HepG2 (cell line): ENCODE results near the gene CUTC. TPM values are rescaled to one million over a fixed set of nuclear protein-coding genes. Genes with fewer than 3 reads are reported as not detected.

Experiments used
- ELF1 ChIP-seq: sonication (generic); formaldehyde crosslinking; IDR thresholded peaks from 2 replicates; pipeline ENCODE4 v1.4.0; 2020; ENCODE audit warnings: missing genetic modification reagents
- GPN1 ChIP-seq: sonication (generic); formaldehyde crosslinking; IDR thresholded peaks from 2 replicates; pipeline ENCODE4 v1.5.1; 2020; ENCODE audit warnings: missing genetic modification reagents, borderline replicate concordance
- HNRNPL ChIP-seq: fragments of 200-400 bp; formaldehyde crosslinking; IDR thresholded peaks from 2 replicates; pipeline ENCODE4 v1.6.1; 2017; ENCODE audit warnings: mild to moderate bottlenecking, low read depth, low read length
- HOXA7 ChIP-seq: sonication (generic); formaldehyde crosslinking; IDR thresholded peaks from 2 replicates; pipeline ENCODE4 v1.8.1; 2022; ENCODE audit warnings: mild to moderate bottlenecking, missing genetic modification reagents, moderate library complexity
- HOXA9 ChIP-seq: sonication (generic); formaldehyde crosslinking; IDR thresholded peaks from 2 replicates; pipeline ENCODE4 v1.8.1; 2022; ENCODE audit warnings: missing genetic modification reagents, mild to moderate bottlenecking, moderate library complexity, borderline replicate concordance
- LCORL ChIP-seq, 2 experiments: fragments of 450-650 bp in 1 of 2; sonication (generic) in 1 of 2; formaldehyde crosslinking in 1 of 2; IDR thresholded peaks; 2 replicates each; pipeline versions ENCODE4 v1.5.0 to v1.6.1; 2017 to 2020; ENCODE audit warnings: antibody characterized with exemption in 1 of 2, missing genetic modification reagents in 1 of 2
- PLRG1 ChIP-seq: fragments of 450-650 bp; conservative IDR thresholded peaks from 2 replicates; pipeline ENCODE4 v1.6.1; 2016
- POGZ ChIP-seq: sonication (generic); formaldehyde crosslinking; IDR thresholded peaks from 2 replicates; pipeline ENCODE4 v1.4.0; 2020; ENCODE audit warnings: mild to moderate bottlenecking, missing genetic modification reagents
- ZFP36L2 ChIP-seq: sonication (generic); formaldehyde crosslinking; IDR thresholded peaks from 2 replicates; pipeline ENCODE4 v1.4.0; 2020; ENCODE audit warnings: missing genetic modification reagents
- ZFP41 ChIP-seq: sonication (generic); formaldehyde crosslinking; IDR thresholded peaks from 2 replicates; pipeline ENCODE4 v1.4.0; 2020; ENCODE audit warnings: mild to moderate bottlenecking, missing genetic modification reagents, borderline replicate concordance
- ZNF17 ChIP-seq: sonication (generic); formaldehyde crosslinking; IDR thresholded peaks from 2 replicates; pipeline ENCODE4 v1.5.0; 2020; ENCODE audit warnings: mild to moderate bottlenecking, missing genetic modification reagents
- ZNF326 ChIP-seq: sonication (generic); formaldehyde crosslinking; IDR thresholded peaks from 2 replicates; pipeline ENCODE4 v1.4.0; 2020; ENCODE audit warnings: missing genetic modification reagents, borderline replicate concordance
- ZSCAN29 ChIP-seq: sonication (generic); formaldehyde crosslinking; conservative IDR thresholded peaks from 2 replicates; pipeline ENCODE4 v1.4.0; 2020; ENCODE audit warnings: mild to moderate bottlenecking, missing genetic modification reagents
- polyA plus RNA-seq, 8 experiments: library from polyadenylated mRNA; depleted of rRNA in 3 of 8; stranded (reverse) in 7 of 8; unstranded in 1 of 8; fragments of >200 nt; fragmentation: Illumina TruSeq in 4 of 8; extraction: Trizol in 4 of 8; gene quantifications; 2 replicates each; pipeline versions ENCODE4 v1.2.1 to v1.2.3, GENCODE V29; 2011 to 2016; ENCODE audit warnings: low read depth in 4 of 8, missing spikeins in 1 of 8, mixed read lengths in 1 of 8; ENCODE audit not compliant: insufficient read depth in 1 of 8
- total RNA-seq, 5 experiments: library from RNA; depleted of rRNA; stranded (reverse); fragments of >200 nt; fragmentation: Illumina TruSeq; extraction: Trizol; gene quantifications; 2 replicates each; pipeline ENCODE4 v1.2.3, GENCODE V29; 2016; ENCODE audit warnings: low read depth in 1 of 5
- TF ChIP-seq, protein P1 (sequence below): sonication (generic); formaldehyde crosslinking; IDR thresholded peaks from 2 replicates; pipeline ENCODE4 v1.4.0; 2020; ENCODE audit warnings: missing genetic modification reagents
- TF ChIP-seq, protein P2 (sequence below): sonication (generic); formaldehyde crosslinking; IDR thresholded peaks from 2 replicates; pipeline ENCODE4 v1.4.0; 2020; ENCODE audit warnings: missing genetic modification reagents, borderline replicate concordance
- TF ChIP-seq, protein P3 (sequence below): sonication (generic); formaldehyde crosslinking; IDR thresholded peaks from 2 replicates; pipeline ENCODE4 v1.4.0; 2020; ENCODE audit warnings: missing genetic modification reagents, borderline replicate concordance
- TF ChIP-seq, protein P4 (sequence below): sonication (generic); formaldehyde crosslinking; conservative IDR thresholded peaks from 2 replicates; pipeline ENCODE4 v1.8.1; 2023; ENCODE audit warnings: missing genetic modification reagents
- TF ChIP-seq, protein P5 (sequence below): IDR thresholded peaks from 2 replicates; pipeline ENCODE4 v1.6.1; 2018; ENCODE audit warnings: missing genetic modification reagents, mild to moderate bottlenecking, missing compliant biosample characterization
- TF ChIP-seq, protein P6 (sequence below): sonication (generic); formaldehyde crosslinking; IDR thresholded peaks from 2 replicates; pipeline ENCODE4 v1.8.1; 2022; ENCODE audit warnings: mild to moderate bottlenecking, missing genetic modification reagents

Gene CUTC
- total and polyA plus RNA-seq, 2 of the 13 experiments (the other 11 are each of a cell fraction or from before 2014, with no cell fraction given) = 22.3 to 25.8 TPM

DNA sequence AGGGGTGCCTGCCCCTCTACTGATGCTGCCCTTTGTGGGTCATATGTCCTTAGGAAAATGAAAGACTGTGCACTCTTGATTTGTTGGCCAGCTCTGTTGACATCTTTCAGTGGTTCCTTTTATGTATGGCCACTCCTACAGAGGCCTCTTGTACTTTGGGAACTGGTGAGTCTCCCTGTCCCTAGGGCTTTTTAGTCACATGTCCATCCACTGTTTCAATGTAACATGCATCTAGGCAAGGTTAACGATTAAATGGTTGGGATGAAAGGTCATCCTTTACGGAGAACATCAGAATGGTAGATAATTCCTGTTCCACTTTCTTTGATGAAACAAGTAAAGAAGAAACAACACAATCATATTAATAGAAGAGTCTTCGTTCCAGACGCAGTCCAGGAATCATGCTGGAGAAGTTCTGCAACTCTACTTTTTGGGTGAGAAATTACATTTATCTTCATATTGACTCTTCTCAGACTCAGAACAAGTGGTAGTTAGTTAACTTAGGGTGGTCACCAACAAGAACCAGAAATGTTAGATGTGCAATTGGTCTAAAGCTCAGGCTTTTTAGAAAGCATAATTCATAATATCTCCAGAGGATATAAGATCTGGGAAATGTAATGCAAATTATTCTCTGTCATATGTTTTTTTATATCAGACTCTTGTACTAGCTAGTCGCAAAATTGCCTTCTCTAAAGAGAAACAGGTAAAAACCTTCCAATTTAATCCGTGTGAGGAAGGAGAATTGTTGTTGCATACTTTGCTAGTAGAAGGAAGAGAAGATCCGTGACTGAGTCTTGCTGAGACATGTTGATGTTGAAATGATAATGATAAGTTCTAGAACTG, 50.6 kb downstream of the CUTC start, which contains the start of gene ABCC2 (continued):
- TF ChIP-seq, protein P1, sequence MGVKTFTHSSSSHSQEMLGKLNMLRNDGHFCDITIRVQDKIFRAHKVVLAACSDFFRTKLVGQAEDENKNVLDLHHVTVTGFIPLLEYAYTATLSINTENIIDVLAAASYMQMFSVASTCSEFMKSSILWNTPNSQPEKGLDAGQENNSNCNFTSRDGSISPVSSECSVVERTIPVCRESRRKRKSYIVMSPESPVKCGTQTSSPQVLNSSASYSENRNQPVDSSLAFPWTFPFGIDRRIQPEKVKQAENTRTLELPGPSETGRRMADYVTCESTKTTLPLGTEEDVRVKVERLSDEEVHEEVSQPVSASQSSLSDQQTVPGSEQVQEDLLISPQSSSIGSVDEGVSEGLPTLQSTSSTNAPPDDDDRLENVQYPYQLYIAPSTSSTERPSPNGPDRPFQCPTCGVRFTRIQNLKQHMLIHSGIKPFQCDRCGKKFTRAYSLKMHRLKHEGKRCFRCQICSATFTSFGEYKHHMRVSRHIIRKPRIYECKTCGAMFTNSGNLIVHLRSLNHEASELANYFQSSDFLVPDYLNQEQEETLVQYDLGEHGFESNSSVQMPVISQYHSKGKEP (CRISPR knock-in tag) = no peak
- no peak for TF ChIP-seq ZFP36L2
- no peak for TF ChIP-seq HOXA7 (CRISPR knock-in tag)
- no peak for TF ChIP-seq ZNF17 (CRISPR knock-in tag)
- TF ChIP-seq, protein P2, sequence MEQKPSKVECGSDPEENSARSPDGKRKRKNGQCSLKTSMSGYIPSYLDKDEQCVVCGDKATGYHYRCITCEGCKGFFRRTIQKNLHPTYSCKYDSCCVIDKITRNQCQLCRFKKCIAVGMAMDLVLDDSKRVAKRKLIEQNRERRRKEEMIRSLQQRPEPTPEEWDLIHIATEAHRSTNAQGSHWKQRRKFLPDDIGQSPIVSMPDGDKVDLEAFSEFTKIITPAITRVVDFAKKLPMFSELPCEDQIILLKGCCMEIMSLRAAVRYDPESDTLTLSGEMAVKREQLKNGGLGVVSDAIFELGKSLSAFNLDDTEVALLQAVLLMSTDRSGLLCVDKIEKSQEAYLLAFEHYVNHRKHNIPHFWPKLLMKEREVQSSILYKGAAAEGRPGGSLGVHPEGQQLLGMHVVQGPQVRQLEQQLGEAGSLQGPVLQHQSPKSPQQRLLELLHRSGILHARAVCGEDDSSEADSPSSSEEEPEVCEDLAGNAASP = peak; percentile 65; the same call in 1 of the 2 replicates
- TF ChIP-seq, protein P3, sequence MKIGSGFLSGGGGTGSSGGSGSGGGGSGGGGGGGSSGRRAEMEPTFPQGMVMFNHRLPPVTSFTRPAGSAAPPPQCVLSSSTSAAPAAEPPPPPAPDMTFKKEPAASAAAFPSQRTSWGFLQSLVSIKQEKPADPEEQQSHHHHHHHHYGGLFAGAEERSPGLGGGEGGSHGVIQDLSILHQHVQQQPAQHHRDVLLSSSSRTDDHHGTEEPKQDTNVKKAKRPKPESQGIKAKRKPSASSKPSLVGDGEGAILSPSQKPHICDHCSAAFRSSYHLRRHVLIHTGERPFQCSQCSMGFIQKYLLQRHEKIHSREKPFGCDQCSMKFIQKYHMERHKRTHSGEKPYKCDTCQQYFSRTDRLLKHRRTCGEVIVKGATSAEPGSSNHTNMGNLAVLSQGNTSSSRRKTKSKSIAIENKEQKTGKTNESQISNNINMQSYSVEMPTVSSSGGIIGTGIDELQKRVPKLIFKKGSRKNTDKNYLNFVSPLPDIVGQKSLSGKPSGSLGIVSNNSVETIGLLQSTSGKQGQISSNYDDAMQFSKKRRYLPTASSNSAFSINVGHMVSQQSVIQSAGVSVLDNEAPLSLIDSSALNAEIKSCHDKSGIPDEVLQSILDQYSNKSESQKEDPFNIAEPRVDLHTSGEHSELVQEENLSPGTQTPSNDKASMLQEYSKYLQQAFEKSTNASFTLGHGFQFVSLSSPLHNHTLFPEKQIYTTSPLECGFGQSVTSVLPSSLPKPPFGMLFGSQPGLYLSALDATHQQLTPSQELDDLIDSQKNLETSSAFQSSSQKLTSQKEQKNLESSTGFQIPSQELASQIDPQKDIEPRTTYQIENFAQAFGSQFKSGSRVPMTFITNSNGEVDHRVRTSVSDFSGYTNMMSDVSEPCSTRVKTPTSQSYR (CRISPR knock-in tag) = peak; percentile 27; the same call in 1 of the 2 replicates
- TF ChIP-seq HOXA9 (CRISPR knock-in tag) = no peak
- TF ChIP-seq, protein P4, sequence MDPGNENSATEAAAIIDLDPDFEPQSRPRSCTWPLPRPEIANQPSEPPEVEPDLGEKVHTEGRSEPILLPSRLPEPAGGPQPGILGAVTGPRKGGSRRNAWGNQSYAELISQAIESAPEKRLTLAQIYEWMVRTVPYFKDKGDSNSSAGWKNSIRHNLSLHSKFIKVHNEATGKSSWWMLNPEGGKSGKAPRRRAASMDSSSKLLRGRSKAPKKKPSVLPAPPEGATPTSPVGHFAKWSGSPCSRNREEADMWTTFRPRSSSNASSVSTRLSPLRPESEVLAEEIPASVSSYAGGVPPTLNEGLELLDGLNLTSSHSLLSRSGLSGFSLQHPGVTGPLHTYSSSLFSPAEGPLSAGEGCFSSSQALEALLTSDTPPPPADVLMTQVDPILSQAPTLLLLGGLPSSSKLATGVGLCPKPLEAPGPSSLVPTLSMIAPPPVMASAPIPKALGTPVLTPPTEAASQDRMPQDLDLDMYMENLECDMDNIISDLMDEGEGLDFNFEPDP (CRISPR knock-in tag) = no peak
- TF ChIP-seq, protein P5, sequence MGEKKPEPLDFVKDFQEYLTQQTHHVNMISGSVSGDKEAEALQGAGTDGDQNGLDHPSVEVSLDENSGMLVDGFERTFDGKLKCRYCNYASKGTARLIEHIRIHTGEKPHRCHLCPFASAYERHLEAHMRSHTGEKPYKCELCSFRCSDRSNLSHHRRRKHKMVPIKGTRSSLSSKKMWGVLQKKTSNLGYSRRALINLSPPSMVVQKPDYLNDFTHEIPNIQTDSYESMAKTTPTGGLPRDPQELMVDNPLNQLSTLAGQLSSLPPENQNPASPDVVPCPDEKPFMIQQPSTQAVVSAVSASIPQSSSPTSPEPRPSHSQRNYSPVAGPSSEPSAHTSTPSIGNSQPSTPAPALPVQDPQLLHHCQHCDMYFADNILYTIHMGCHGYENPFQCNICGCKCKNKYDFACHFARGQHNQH = peak; percentile 57
- TF ChIP-seq GPN1 = no peak
- TF ChIP-seq LCORL (IDR thresholded peaks at IDR 0.05) = no peak
- peak; percentile 63; the same call in 1 of the 2 replicates for TF ChIP-seq LCORL (CRISPR knock-in tag; IDR thresholded peaks at IDR 0.05)
- no peak for TF ChIP-seq ZFP41 (CRISPR knock-in tag)
- no peak for TF ChIP-seq HNRNPL
- TF ChIP-seq ZNF326 (CRISPR knock-in tag) = no peak
- 0 out of 2 replicates have a peak, but pooled peaks have one; percentile 48 for TF ChIP-seq ELF1 (CRISPR knock-in tag)
- TF ChIP-seq ZSCAN29 = no peak
- TF ChIP-seq, protein P6, sequence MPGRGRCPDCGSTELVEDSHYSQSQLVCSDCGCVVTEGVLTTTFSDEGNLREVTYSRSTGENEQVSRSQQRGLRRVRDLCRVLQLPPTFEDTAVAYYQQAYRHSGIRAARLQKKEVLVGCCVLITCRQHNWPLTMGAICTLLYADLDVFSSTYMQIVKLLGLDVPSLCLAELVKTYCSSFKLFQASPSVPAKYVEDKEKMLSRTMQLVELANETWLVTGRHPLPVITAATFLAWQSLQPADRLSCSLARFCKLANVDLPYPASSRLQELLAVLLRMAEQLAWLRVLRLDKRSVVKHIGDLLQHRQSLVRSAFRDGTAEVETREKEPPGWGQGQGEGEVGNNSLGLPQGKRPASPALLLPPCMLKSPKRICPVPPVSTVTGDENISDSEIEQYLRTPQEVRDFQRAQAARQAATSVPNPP = no peak
- peak; percentile 51; the same call in 1 of the 2 replicates for TF ChIP-seq POGZ (CRISPR knock-in tag)
- no peak for TF ChIP-seq PLRG1
